Caco-2 (cell line): ENCODE measurements around the gene SDHD. TPM values are rescaled to one million over a fixed set of nuclear protein-coding genes. Genes with fewer than 3 reads are reported as not detected.
"Not testable (repeated sequence)": the region's sequence is repeated elsewhere in the genome, so short reads cannot be mapped to it uniquely, and the experiment has no call there.

Source experiments
- BruUV-seq: library from RNA; stranded (reverse); fragments of 400-500 nt; replicated peaks from 2 replicates; lab custom pipeline; 2021; lab: Mats Ljungman, UMichigan
- CTCF ChIA-PET: fragments of 300-600 bp; sonication (Branson Sonifier 250); formaldehyde crosslinking; loops from one replicate; lab custom pipeline; 2022; ENCODE audit warnings: antibody characterized with exemption; lab: Charles Lee
- POLR2A ChIA-PET: fragments of 300-600 bp; sonication (Branson Sonifier 250); formaldehyde crosslinking; loops from one replicate; lab custom pipeline; 2022; ENCODE audit warnings: antibody characterized with exemption; lab: Charles Lee
- DNase-seq, 2 experiments: peaks; one replicate each; pipeline versions ENCODE4 v3.0.0 to v3.0.0-alpha.2; 2020 to 2022
- H3K27me3 ChIP-seq: replicated peaks from 2 replicates; pipeline ENCODE4 v1.6.0; 2011; ENCODE audit warnings: low read length; ENCODE audit not compliant: control insufficient read depth, insufficient read depth
- H3K36me3 ChIP-seq: 2 replicates; pipeline ENCODE4 v1.5.1; 2011; ENCODE audit warnings: low read length; ENCODE audit not compliant: control insufficient read depth, insufficient read depth
- H3K4me1 ChIP-seq: fragments of 250-450 bp; sonication (Bioruptor Pico); 2 replicates; pipeline ENCODE4 v1.5.1; 2020; ENCODE audit warnings: mild to moderate bottlenecking
- H3K4me3 ChIP-seq: 2 replicates; pipeline ENCODE4 v1.5.1; 2011; ENCODE audit warnings: low read depth, mild to moderate bottlenecking, control low read depth, low read length
- H3K9me3 ChIP-seq: fragments of 250-450 bp; sonication (Bioruptor Pico); 2 replicates; pipeline ENCODE4 v1.5.1; 2020; ENCODE audit warnings: mild to moderate bottlenecking, moderate library complexity
- H3K27ac Mint-ChIP-seq: one replicate; pipeline ENCODE4 v1.8.0; 2022; ENCODE audit warnings: mixed read lengths; ENCODE audit not compliant: unreplicated experiment
- H3K27me3 Mint-ChIP-seq: one replicate; pipeline ENCODE4 v1.8.0; 2022; ENCODE audit warnings: mixed read lengths; ENCODE audit not compliant: insufficient read depth, unreplicated experiment
- H3K36me3 Mint-ChIP-seq: one replicate; pipeline ENCODE4 v1.8.0; 2022; ENCODE audit warnings: mild to moderate bottlenecking, mixed read lengths; ENCODE audit not compliant: insufficient read depth, unreplicated experiment
- H3K4me1 Mint-ChIP-seq: one replicate; pipeline ENCODE4 v1.8.0; 2022; ENCODE audit warnings: low read depth, mixed read lengths; ENCODE audit not compliant: unreplicated experiment
- H3K4me3 Mint-ChIP-seq: one replicate; pipeline ENCODE4 v1.8.0; 2022; ENCODE audit warnings: mild to moderate bottlenecking, moderate library complexity, mixed read lengths; ENCODE audit not compliant: unreplicated experiment
- H3K9me3 Mint-ChIP-seq: one replicate; pipeline ENCODE4 v1.8.0; 2022; ENCODE audit warnings: mixed read lengths; ENCODE audit not compliant: unreplicated experiment
- CTCF ChIP-seq, 2 experiments: fragments of 200-600 bp in 1 of 2; IDR thresholded peaks; 1 replicate in 1 of 2; 2 replicates in 1 of 2; pipeline versions ENCODE4 v1.5.1 to v1.8.0; 2011 to 2022; ENCODE audit warnings: antibody characterized with exemption in 1 of 2, control low read depth in 1 of 2, inconsistent platforms in 1 of 2, low read depth in 1 of 2, low read length in 1 of 2, mild to moderate bottlenecking in 1 of 2, moderate library complexity in 1 of 2; ENCODE audit not compliant: insufficient read depth in 1 of 2, severe bottlenecking in 1 of 2, unreplicated experiment in 1 of 2
- intact Hi-C: fragments of 100-400 bp; cut with micrococcal nuclease; formaldehyde crosslinking; loops from one replicate; pipeline ENCODE4 v1.10.0; 2022; ENCODE audit not compliant: unreplicated experiment
- total RNA-seq: library from RNA; stranded (reverse); gene quantifications from 2 replicates; pipeline ENCODE4 v1.2.3, GENCODE V29; 2022

Gene SDHD
- total RNA-seq, 1 experiment from 2014 or later, result 157 TPM

GRCh38 chr11:112087212-112087611, 539 bp downstream of the SDHD start:
- peaks cover 8% of the 10 kb centered on the region for H3K36me3 ChIP-seq
- no peak for DNase-seq
- intact Hi-C loops, result loop anchor here (2.0 kb wide), 1 partner anchor 160 kb away; no protein-coding TSS in a partner anchor
- no peaks in the 10 kb centered on the region for H3K27me3 Mint-ChIP-seq
- H3K4me3 ChIP-seq, result peak overlapping the region; percentile 59
- peaks cover 4% of the 10 kb centered on the region; the same call in 1 of the 2 replicates for H3K4me1 ChIP-seq
- H3K9me3 Mint-ChIP-seq, result no peaks in the 10 kb centered on the region
- no peaks in the 10 kb centered on the region for H3K9me3 ChIP-seq
- H3K36me3 Mint-ChIP-seq, result peaks cover 87% of the 10 kb centered on the region
- no peak for TF ChIP-seq CTCF (IDR thresholded peaks at IDR 0.05; ENCODE audit: insufficient read depth in 1 of 2, low read depth in 1 of 2, low read length in 1 of 2, severe bottlenecking in 1 of 2, unreplicated experiment in 1 of 2)
- peak overlapping the region; percentile 98 for H3K27ac Mint-ChIP-seq
- H3K4me3 Mint-ChIP-seq, result peak overlapping the region; percentile 95
- TSS peak; percentile 33 for BruUV-seq
- H3K4me1 Mint-ChIP-seq, result peaks cover 17% of the 10 kb centered on the region
- no peaks in the 10 kb centered on the region for H3K27me3 ChIP-seq
- ChIA-PET CTCF (interaction anchor here (0.6 to 2.0 kb wide), 2 partner anchors 161 to 193 kb away, joined by 4 to 9 read pairs; no protein-coding TSS in a partner anchor), POLR2A (interaction anchor here (0.6 to 1.3 kb wide), 4 partner anchors 10 to 163 kb away, joined by 4 to 10 read pairs (median 6); no protein-coding TSS in a partner anchor)

GRCh38 chr11:112095302-112095701, 8.6 kb downstream of the SDHD start:
- H3K36me3 ChIP-seq, H3K27ac Mint-ChIP-seq, H3K4me3 Mint-ChIP-seq, POLR2A ChIA-PET, H3K9me3 ChIP-seq, H3K4me1 ChIP-seq, DNase-seq, H3K4me3 ChIP-seq, H3K27me3 ChIP-seq, H3K4me1 Mint-ChIP-seq, intact Hi-C loops, H3K27me3 Mint-ChIP-seq, H3K9me3 Mint-ChIP-seq: not testable (repeated sequence)
- TSS peak; percentile 23 for BruUV-seq
- peaks cover 41% of the 10 kb centered on the region for H3K36me3 Mint-ChIP-seq
- CTCF ChIA-PET, result interaction anchor here (0.9 kb wide), 1 partner anchor 18 kb away, joined by 6 read pairs; no protein-coding TSS in a partner anchor

- Histone ChIP-seq H3K36me3 (peaks cover 2% of the 10 kb centered on the region; the same call in 1 of the 2 replicates), H3K4me3 (no peak overlapping the region), H3K9me3 (no peaks in the 10 kb centered on the region), H3K4me1 (no peaks in the 10 kb centered on the region), H3K27me3 (no peaks in the 10 kb centered on the region)
- BruUV-seq, result no TSS peak
- DNase-seq, result no peak
- H3K4me3 Mint-ChIP-seq, result no peak overlapping the region
- peaks cover 32% of the 10 kb centered on the region for H3K36me3 Mint-ChIP-seq
- no peaks in the 10 kb centered on the region for H3K4me1 Mint-ChIP-seq
- ChIA-PET CTCF (interaction anchor here (0.9 kb wide), 1 partner anchor 17 kb away, joined by 6 read pairs; no protein-coding TSS in a partner anchor), POLR2A (interaction anchor here (1.1 kb wide), 1 partner anchor 10 kb away, joined by 7 read pairs; the partner anchor contains the start of genes SDHD and TIMM8B)
- H3K27me3 Mint-ChIP-seq, result no peaks in the 10 kb centered on the region
- TF ChIP-seq CTCF (IDR thresholded peaks at IDR 0.05; ENCODE audit: insufficient read depth in 1 of 2, low read depth in 1 of 2, low read length in 1 of 2, severe bottlenecking in 1 of 2, unreplicated experiment in 1 of 2), result no peak
- intact Hi-C loops, result no loop called here
- H3K9me3 Mint-ChIP-seq, result no peaks in the 10 kb centered on the region
- H3K27ac Mint-ChIP-seq, result no peak overlapping the region
Measured at GRCh38 chr11:112096194-112096593, 9.5 kb downstream of the SDHD start.
